GM21576 (cell line): ENCODE data around the gene OR4E2.
"Not testable (repeated sequence)": the region's sequence is repeated elsewhere in the genome, so short reads cannot be mapped to it uniquely, and the experiment has no call there.

Experiments
- ATAC-seq: cut with Tn5 transposase; IDR thresholded peaks from one replicate; pipeline ENCODE4 v1.9.1; 2021; ENCODE audit warnings: mild to moderate bottlenecking, moderate library complexity; ENCODE audit not compliant: unreplicated experiment

OR4E2 gene

DNA sequence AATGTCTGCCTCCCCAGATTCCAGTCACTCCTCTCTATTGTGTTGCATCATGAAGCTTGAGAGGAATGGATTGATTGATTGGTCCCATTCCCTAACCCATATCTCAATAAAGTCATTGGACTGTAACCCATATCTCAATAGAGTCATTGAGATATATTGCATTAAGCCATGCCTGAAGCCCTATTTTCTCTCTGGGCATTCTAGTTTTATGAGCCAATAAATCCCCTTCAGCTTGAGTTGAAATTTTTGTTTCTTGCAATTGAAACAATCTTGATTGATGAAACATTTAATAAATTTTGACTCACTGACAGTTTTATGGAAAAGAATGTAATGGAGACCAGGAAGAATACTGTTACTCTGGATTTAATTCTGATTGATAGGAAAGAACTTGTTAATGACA, 40.8 kb downstream of the OR4E2 start:
- no peak for ATAC-seq

- not testable (repeated sequence) for ATAC-seq
These were observed 44.0 kb downstream of the OR4E2 start for GRCh38 chr14:21697662-21698061.

GRCh38 chr14:21698538-21698937, 44.9 kb downstream of the OR4E2 start:
- ATAC-seq: not testable (repeated sequence)

GRCh38 chr14:21699551-21699950, 45.9 kb downstream of the OR4E2 start:
- ATAC-seq: no peak

- ATAC-seq: no peak
These were observed 48.7 kb downstream of the OR4E2 start for GRCh38 chr14:21702316-21702715.

DNA sequence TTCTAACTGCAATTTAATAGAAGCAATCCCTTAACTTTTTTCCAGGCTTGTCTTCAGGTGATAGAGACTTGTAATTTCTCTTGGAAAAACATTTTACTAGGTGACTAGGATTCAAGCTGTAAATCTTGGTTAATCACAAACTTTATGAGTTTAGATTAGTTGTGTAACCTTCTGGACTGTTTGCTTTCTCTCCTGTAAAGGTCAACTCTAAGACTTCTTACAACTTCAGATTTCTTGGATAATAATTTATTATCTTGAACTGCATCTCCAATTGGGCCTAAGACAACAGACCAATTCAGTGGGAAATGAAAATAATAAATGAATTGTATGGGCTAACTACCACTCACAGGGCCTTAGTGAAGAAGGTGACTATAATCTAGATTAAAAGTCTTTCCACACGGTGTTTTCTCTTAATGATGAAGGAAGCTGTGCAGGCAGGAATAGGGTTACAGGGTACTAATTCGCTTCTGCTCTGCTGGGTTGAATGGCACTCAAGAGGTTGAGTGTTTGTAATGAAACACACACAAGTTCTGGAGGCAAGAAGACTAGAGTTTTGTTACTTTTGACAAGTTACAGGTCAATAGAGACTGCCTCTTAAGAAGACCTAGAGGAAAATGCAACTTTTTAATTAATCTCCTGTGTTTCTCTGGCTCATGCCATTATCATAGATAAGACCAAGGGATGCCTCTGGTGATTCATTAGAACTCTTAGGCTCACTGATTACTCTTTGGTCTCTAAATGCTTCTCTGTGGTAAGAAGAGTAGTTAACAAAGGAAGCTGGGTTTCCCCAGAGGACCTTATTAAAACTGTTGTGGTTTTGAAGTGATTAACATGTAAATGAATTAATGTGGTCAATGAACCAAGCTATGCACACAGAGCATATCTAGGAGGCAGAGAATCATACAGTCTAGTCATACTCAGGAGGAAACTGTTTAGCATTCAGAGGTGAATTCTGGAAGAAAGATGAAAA, 50.0 kb downstream of the OR4E2 start:
- ATAC-seq: no peak

DNA sequence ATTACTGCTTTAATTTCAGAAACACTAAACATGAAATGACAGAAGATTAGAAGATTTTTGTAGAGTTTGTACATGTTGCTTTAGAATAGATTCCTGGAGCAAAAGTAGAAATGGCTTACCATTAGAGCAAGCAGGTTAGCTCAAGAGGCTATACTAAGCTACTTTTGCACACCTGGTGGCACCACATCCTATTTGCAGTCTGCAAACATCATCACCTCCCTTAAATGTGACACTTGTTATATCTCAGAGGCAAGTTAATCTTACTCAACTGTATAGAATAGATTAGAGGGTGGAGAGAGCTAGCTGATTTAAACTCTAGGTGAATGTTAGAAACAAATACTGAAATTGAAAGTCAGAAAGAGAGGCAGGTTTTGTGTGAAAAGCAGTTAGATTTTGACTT, 50.7 kb downstream of the OR4E2 start:
- no peak for ATAC-seq

DNA sequence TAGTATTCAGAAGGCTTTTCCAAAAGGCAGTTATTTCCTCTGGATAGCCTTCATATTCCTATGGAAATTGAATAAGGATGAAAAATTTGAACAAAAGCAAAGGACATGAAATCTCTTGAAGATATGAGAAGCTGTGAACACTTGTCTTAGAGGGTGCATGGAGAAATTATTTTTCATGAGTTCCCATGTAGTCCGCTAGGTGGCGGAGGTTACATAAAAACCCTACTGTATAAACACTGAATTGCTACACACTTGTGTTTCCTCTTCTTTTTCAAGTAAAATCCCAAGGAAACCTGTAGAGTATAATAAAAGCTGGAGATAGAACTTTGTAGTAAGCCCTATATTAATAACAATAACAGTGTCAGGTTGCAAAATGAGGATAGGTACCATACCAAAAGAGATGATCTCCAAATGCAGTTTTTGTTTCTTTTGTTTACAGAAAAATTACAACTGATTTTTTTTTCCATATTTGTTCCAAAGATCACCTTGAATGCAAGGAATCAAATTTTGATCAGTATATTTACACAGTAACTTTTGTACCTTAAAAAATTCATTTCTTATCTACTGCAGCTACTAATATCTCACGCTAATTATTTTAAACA, 57.8 kb downstream of the OR4E2 start:
- peak; percentile 59 for ATAC-seq

- ATAC-seq: no peak
These were observed 58.4 kb downstream of the OR4E2 start for GRCh38 chr14:21712036-21712435.

DNA sequence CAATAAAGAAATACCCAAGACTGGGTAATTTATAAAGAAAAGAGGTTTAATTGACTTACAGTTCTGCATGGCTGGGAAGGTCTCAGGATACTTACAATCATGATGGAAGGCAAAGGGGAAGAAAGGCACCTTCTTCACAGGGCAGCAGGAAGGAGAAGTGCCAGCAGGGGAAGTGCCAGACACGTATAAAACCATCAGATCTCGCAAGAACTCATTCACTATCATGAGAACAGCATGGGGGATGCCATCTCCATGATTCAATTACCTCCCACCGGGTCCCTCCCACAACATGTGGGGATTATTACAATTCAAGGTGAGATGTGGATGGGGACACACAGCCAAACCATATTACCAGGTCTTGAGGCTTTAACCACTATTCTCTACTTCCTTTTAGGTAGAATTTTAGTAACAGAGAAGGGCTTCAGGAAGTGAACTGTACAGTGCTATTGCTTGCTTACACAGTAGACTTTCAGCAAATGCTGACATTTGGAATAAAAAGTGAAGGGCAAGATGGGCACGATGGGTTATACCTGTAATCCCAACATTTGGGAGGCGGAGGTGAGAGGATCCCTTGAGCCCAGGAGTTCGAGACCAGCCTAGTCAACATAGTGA, 60.8 kb downstream of the OR4E2 start:
- ATAC-seq: no peak
